HepG2 (cell line): ENCODE data around the gene NCBP2. TPM values are rescaled to one million over a fixed set of nuclear protein-coding genes. Genes with fewer than 3 reads are reported as not detected.

Experiments
- CREB3 ChIP-seq: sonication (generic); formaldehyde crosslinking; IDR thresholded peaks from 2 replicates; pipeline ENCODE4 v1.5.0; 2020; ENCODE audit warnings: missing genetic modification reagents
- ELF1 ChIP-seq: sonication (generic); formaldehyde crosslinking; IDR thresholded peaks from 2 replicates; pipeline ENCODE4 v1.4.0; 2020; ENCODE audit warnings: missing genetic modification reagents
- HIVEP1 ChIP-seq: sonication (generic); formaldehyde crosslinking; IDR thresholded peaks from 2 replicates; pipeline ENCODE4 v1.4.0; 2020; ENCODE audit warnings: mild to moderate bottlenecking, missing genetic modification reagents
- RARG ChIP-seq: sonication (generic); formaldehyde crosslinking; IDR thresholded peaks from 2 replicates; pipeline ENCODE4 v1.4.0; 2020; ENCODE audit warnings: low read depth, mild to moderate bottlenecking, missing genetic modification reagents
- RELA ChIP-seq: sonication (generic); formaldehyde crosslinking; IDR thresholded peaks from 2 replicates; pipeline ENCODE4 v1.4.0; 2020; ENCODE audit warnings: missing genetic modification reagents
- RERE ChIP-seq: IDR thresholded peaks from 2 replicates; pipeline ENCODE4 v1.6.1; 2016; ENCODE audit warnings: low read depth, missing genetic modification reagents, missing compliant biosample characterization
- SOX13 ChIP-seq, 3 experiments: fragments of 450-650 bp in 1 of 3; sonication (generic) in 1 of 3; formaldehyde crosslinking in 1 of 3; IDR thresholded peaks in 2 of 3; conservative IDR thresholded peaks in 1 of 3; 2 replicates each; pipeline versions ENCODE4 v1.5.0 to v1.6.1; 2016 to 2020; ENCODE audit warnings: antibody characterized with exemption in 1 of 3, mild to moderate bottlenecking in 1 of 3, missing compliant biosample characterization in 1 of 3, missing genetic modification reagents in 1 of 3, moderate library complexity in 1 of 3
- TAF15 ChIP-seq: fragments of 200-400 bp; formaldehyde crosslinking; IDR thresholded peaks from one replicate; pipeline ENCODE4 v1.6.1; 2018; ENCODE audit warnings: mild to moderate bottlenecking, low read depth, low read length; ENCODE audit not compliant: poor library complexity, severe bottlenecking
- TEF ChIP-seq: sonication (generic); formaldehyde crosslinking; IDR thresholded peaks from 2 replicates; pipeline ENCODE4 v1.5.0; 2020; ENCODE audit warnings: missing genetic modification reagents
- ZFP36 ChIP-seq: fragments of 150-350 bp; IDR thresholded peaks from 2 replicates; pipeline ENCODE4 v1.6.1; 2018; ENCODE audit warnings: borderline replicate concordance, low read length, low read depth; ENCODE audit not compliant: partially characterized antibody
- ZHX1 ChIP-seq: sonication (generic); formaldehyde crosslinking; IDR thresholded peaks from 2 replicates; pipeline ENCODE4 v1.8.1; 2022; ENCODE audit warnings: low read depth, mild to moderate bottlenecking, missing genetic modification reagents
- ZNF143 ChIP-seq: sonication (generic); formaldehyde crosslinking; IDR thresholded peaks from 2 replicates; pipeline ENCODE4 v1.4.0; 2020; ENCODE audit warnings: missing genetic modification reagents
- ZNF546 ChIP-seq: sonication (generic); formaldehyde crosslinking; conservative IDR thresholded peaks from 2 replicates; pipeline ENCODE4 v1.8.1; 2023; ENCODE audit warnings: mild to moderate bottlenecking, missing genetic modification reagents
- ZNF567 ChIP-seq: sonication (generic); formaldehyde crosslinking; IDR thresholded peaks from 2 replicates; pipeline ENCODE4 v1.8.1; 2023; ENCODE audit warnings: mild to moderate bottlenecking, missing genetic modification reagents, borderline replicate concordance
- ZNF770 ChIP-seq: sonication (generic); formaldehyde crosslinking; IDR thresholded peaks from 2 replicates; pipeline ENCODE4 v1.5.0; 2020; ENCODE audit warnings: mild to moderate bottlenecking, missing genetic modification reagents
- polyA plus RNA-seq, 8 experiments: library from polyadenylated mRNA; depleted of rRNA in 3 of 8; stranded (reverse) in 7 of 8; unstranded in 1 of 8; fragments of >200 nt; fragmentation: Illumina TruSeq in 4 of 8; extraction: Trizol in 4 of 8; gene quantifications; 2 replicates each; pipeline versions ENCODE4 v1.2.1 to v1.2.3, GENCODE V29; 2011 to 2016; ENCODE audit warnings: low read depth in 4 of 8, missing spikeins in 1 of 8, mixed read lengths in 1 of 8; ENCODE audit not compliant: insufficient read depth in 1 of 8
- total RNA-seq, 5 experiments: library from RNA; depleted of rRNA; stranded (reverse); fragments of >200 nt; fragmentation: Illumina TruSeq; extraction: Trizol; gene quantifications; 2 replicates each; pipeline ENCODE4 v1.2.3, GENCODE V29; 2016; ENCODE audit warnings: low read depth in 1 of 5

NCBP2 gene
- total and polyA plus RNA-seq, 2 of the 13 experiments (the other 11 are each of a cell fraction or from before 2014, with no cell fraction given), result 58.7 to 95.5 TPM

GRCh38 chr3:196969660-196970546 lies 27.6 kb upstream of the NCBP2 start (continued):
- TF ChIP-seq SOX13 (IDR thresholded peaks at IDR 0.05), result no peak
- no peak for TF ChIP-seq SOX13 (CRISPR knock-in tag; conservative IDR thresholded peaks at IDR 0.05 in 1 of 2, IDR thresholded peaks at IDR 0.05 in 1 of 2)
- no peak for TF ChIP-seq RERE (CRISPR knock-in tag)
- TF ChIP-seq TEF, result no peak
- 0 out of 2 replicates have a peak, but pooled peaks have one; percentile 64 for TF ChIP-seq ZHX1 (CRISPR knock-in tag)
- TF ChIP-seq RARG (CRISPR knock-in tag), result no peak
- TF ChIP-seq ZNF143, result no peak
- TF ChIP-seq ZNF770 (CRISPR knock-in tag), result peak; percentile 87
- no peak for TF ChIP-seq ZNF546 (CRISPR knock-in tag)
- no peak for TF ChIP-seq CREB3 (CRISPR knock-in tag)
- no peak for TF ChIP-seq RELA (CRISPR knock-in tag)
- no peak for TF ChIP-seq HIVEP1 (CRISPR knock-in tag)
- no peak for TF ChIP-seq TAF15
- TF ChIP-seq ZNF567 (CRISPR knock-in tag), result no peak
- no peak for TF ChIP-seq ELF1 (CRISPR knock-in tag)
- no peak for TF ChIP-seq ZFP36
